EL (cell line): Measurements from ENCODE around the gene CDON.

Experiments
- DNase-seq: peaks from one replicate; pipeline ENCODE4 v3.0.0-alpha.2; 2016

Gene CDON

DNA sequence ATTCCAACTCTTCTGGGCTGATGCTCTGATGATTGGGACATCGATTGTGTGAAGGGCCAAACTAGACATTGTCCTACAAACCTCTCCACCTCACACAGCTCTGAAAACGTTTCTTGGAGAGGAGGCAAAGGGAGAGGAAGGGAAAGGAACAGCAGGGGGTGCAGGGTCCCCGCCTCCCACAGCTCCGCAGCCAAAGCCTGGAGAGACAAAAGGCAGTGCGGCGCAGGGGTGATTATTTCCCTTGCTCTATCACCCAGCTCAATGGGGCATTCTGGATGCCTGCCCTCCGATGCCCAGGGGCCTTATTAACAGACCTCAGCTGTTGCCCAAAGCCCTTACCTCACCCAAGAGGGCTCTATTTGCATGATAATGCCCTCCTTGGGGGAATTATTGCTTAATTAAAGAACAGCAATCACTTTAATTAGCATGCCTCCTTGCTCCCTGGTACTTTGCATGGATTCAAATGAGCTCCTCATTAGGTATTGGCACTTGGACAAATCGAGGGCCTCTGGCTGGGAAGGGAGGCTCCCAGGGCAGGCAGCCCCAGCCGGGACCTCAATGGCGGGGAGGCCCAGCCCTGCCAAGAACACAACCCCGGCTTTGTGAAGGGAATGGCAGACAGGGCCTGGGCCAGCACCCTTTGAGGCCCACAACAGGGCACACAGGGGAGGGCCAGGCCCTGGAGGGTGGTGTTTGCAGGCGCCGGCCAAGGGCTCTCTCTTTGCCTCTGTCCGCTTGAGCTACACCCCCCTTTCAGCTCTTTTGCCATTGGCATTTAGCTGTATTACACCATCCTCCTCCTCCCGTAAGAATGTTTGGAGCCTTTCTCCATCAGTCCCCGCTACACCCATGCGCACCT, 19.8 kb upstream of the CDON start:
- DNase-seq = no peak

DNA sequence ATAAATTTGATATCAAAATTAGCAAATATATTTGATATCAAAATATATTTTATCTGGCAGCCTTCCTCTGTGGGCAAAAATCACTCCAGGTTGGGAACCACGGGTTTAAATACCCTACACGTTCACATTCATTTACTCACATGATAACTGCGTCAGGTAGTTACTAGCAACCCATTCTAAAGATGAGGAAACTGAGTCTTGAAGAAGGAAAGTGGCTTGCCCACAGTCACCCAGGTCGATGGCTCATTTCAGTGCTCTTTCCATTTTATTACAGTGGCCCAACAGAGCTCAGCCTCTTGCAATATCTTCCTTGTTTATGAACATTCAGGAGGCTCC, 19.2 kb upstream of the CDON start:
- no peak for DNase-seq

DNA sequence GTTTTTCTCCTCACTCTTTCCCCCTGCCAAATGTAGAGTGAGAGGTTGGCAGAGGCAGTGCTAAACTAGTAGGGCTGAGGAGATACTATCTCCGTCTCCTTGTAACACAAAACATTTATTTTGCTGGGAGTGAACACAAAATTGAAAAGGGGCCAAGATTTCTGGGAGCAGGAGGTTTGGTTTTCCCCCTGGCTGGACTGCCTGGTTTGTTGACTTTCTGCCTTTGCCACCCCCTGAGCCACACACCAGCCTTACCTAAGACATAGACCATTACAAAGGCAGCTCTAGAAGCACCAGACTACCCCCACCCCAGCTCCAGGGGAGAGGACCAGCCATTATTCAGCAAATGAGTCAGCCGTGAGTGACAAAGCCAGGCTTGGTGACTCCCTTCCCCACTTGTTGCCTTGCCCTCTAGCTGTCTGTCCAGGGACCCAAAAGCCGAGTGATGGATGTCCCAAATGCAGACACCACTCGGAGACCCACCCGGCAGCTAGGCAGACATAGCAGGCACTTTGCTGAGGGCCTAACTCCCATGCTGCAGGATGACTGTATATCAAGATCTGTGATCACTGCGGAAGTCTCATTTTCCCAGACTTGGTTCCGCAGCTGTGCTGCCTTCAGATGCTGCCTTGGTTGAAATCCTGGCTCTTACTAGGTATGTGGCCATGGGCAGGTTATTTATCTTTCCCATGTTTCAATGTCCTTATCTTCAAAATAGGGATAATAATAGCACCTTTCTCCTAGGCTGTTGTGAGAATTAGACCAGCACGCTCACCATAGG, 17.7 kb upstream of the CDON start:
- no peak for DNase-seq

DNA sequence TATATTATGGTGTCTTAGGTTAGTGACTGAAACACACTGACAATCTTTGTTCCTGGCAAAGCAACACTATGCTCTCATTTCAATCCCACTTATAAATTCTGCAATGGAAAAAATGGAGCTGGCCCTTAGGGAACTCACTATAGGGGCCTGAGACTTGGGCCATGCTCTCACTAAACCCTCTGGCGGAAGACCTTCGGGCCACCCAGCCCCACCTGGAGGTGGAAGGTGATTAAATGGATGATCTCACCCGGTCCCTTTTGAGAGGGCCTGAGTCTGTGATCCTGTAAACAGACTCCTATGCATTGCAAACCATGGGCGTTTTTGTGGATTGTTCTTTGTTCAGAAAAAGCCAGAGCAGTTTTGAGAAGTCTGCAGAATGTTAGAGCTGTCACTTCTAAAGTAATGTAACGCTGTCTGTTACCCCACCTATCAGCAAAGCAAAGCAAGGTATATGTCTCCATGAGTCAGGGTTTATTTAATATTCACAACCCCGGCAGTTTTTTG, 17.0 kb upstream of the CDON start:
- no peak for DNase-seq

DNA sequence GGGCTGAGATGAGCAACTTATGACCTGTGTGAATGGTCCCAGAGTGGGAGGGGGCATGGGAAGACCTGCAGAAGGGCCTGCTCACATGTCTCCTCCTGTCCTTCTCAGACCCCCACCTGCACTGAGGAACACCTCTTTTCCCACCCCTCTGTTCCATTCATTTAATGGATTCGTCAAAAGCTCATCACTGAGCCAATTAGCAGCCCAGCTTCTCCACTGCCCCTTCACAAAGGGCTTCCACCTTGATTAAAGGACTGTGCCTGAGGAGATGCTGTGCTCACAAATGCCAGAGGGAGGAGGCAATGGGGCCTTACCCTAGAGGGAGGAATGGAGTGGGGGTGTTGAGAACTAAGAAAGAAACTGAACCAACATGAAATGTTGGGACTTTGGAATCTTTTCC, 14.0 kb upstream of the CDON start:
- DNase-seq = no peak

DNA sequence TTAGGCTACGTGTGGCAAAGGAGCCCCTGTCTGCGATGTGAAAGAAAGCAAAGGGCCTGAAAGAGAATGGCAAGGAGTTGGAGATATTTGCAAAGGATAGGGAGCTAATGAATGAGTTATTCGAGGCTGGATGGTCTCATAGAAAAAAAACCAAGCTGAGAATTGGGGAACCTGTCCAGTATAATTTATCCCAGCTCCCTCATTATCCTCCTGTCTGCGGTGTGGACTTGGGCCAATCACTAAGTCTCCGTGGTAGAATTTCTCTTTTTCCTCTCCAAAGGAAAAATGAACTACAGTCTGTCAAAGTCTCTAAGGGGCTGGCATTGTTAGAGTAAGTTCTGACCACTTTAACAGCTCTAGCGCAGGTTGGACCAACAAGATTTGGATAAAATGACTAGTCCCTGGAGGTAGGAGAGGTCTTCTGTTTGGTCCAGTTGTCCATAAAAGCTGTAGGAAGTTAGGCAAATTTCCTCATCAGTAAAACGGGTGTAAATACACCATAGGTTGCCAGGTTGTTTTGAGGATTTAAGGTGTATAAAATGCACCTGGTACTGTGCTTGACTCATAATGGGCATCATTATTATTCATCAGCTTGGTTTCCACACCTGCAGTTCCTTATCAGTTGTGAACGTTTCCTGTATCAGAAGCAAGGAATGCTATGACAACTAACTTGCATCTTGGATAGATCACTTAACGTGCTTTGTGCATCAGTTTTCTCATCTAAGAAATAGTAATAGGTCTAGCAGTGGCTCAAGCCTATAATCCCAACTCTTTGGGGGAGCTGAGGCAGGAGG, 10.3 kb upstream of the CDON start:
- no peak for DNase-seq

DNA sequence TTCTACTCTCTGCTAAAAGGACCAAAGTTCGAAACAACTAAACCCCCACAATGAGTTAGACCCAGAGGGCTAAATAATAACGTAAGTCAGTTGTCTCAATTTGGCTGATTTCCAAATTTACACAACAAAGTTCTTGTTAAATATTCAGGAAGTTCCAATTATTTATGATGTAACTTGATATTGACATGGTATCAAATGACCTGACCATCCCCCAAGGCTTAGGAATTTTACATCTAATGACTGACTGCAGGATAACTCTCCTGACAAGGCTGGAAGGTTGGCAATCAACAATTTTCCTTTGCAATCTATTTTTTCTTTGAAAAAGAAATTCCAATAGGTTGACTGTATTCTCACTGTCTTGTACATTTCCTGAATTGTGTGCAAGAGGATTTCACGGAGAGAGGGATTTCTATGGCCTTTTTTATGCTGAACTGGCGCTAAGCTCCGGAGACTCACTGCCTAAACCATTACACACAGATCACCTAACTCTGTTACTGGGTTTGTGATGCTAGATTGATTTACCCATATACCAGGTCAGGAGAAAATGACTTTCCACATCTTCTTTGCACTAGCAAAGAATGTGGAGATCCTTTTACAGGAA, 9.6 kb upstream of the CDON start:
- DNase-seq = no peak

DNA sequence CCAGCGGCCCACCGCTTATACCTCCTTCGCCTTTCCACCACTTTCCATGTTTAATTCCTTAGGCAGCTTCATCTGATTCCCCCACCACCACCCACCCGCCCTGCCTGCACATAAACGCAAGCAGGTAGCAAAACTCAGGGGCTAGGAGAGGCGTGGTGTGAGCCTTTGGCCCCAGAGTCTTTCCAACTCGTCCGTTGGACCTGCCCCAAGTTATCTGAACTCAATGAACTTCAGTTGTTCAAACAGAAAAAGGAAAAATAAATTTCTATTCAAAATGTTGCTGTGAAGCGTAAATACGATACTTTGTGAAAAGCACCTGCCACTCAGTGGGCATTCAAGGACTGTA, 814 bp upstream of the CDON start:
- no peak for DNase-seq

DNA sequence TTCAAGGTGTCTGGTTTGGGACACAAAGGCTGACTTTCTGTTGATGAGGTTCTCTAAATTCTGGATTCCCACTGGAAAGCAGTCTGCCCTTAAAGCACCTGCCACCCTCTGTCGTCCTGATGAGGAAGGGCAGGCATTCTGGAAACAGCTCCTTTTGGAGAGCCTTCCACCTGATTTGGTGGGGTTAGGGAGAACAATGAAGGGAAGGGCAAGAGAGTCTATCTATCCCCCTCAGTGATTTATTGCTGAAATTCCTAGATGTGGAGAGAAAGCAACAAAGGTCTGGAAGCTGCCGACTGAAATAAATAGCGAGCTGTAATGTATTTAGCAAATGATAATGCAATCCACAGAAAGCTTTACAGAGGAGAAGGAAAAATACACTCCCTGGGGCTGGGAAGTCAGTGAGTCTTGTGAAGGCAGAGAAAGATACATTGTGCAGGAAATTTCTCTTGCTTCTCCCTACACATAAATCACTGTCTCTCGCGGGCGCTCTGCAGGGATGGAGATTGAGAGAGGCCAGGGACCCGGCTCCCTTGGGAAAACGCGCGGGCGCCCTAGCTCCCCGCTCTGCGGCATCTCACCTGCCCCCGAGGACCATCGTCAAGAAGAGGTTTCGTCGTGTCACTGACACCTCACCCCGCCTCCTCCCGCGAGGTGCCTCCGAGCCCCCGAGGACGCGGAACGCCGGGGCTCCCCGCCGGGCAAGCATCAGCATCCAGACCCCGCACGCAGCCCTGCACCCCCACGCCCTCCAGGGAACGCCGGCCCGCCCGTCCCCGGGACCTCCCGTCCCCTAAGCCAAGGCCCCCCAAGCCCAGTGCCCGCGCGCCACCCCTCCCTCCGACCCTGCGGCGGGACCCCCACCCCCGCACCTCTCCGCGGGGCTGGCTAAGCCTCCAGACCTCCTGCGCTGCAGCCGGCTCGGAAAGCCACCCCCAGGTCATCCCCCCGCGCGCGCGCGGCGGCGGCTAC, 673 bp downstream of the CDON start:
- DNase-seq = peak; percentile 6

DNA sequence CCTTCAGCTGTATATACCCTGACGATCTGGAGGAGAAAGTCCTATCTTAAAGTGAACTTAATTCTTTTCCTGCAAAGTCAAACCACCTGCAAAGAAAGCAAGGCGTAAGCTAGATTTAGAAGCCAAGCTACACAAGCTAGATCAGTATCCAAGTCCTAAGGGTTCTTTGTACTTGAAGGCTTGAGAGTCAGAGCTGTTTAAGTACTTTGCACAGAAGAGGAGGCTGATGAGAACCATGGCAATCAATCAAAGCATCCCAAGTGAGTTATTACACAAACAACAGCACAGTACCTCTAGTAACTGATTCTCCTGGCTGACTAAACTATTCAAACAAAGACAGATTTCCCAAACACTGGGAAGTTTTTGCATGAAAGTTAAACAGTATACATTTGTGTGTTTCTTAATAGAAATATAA, 1.9 kb downstream of the CDON start:
- DNase-seq = no peak

DNA sequence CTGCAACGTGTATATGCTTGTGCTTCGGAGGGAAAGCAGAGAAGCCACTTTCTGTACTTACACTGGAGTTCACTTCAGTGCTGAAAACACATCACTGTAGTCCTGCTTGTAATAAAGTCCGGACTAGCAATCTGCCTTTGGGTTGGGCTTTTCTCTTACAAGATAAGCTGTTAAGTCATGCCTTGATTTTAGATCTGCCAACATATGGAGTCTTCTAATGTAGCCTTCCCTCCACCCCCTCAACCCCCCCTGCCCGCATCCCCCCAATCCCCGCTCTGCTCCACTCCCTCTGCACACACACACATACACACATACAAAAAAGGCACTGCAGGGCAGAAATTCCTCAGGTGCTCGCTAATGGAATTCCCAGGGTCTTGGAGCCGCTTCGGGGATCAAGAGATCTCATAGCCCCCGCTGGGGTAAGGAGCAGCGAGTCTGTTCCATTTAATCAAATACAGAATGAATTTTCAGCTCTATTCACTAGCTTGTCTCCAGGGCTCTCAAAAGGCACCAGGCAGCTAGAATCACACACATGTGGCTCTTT, 3.4 kb downstream of the CDON start:
- DNase-seq = no peak

DNA sequence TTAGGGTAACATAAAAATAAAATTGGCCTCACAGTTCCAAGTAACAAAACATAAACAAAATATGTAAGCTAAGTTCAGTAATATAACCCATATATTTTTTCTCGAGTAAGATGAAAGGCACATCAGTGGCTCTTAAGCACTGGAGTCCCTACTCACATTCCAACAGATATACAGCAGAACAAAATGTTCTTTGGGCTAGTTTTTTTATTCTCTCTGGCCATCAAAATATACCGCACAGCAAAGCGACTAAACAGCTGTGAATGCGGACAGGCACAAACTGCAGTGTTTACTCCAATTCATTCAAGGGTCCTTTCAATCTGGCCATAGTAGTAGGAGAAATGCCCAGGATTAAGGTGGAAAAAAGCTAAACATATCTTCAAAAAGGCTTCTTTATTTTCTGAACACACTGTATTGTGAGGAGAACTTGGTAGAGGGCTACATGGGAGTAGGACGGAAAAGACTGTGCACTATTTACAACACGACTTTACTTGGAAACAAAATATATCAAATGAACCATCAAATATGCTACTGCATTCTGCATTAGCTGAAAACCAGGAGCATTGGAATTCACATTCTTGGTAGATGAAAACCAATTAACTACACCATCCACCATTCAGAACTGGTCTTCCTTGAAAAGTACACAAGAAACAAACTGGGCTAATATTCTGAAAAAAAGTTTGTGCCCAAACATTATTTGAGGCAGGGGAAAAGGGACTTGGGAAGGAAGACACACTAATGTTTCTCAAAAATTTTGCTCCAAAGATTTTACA, 4.4 kb downstream of the CDON start:
- no peak for DNase-seq

DNA sequence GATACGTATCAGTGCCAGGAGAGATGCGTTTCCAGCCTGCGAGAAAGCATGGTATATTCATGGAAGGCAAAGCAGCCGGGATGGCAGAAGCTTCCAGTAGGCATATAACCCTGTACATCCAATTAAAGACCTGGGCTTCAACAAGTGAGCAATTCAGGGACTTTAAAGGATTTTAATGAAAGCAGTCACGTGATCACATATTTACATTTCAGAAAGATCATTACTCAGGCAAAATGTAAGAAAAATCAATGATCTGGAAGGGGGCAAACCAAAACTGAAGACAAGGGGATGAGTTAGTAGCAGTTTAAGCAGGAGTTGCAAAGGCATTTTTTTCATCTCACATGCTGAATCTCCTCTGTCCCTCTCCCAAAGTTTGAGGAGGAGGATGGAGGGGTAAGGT, 7.8 kb downstream of the CDON start:
- no peak for DNase-seq

DNA sequence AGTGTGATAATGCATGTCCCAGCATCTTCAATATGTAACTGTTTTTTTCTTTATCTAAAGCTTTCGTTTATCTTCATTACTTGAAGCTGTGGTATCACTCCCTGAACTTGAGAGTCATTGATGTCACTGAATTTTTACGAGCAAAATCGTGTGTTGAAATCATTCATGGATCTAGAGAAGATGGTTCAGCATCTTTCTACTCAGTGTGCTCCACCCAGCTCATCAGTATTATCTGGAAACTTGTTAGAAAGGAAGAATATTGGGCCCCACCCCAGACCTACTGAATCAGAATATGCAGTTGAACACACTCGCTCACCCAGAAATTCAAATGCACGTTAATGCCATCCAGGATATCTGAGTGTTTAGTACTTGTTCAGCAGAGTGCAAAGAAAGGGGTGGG, 8.3 kb downstream of the CDON start:
- no peak for DNase-seq

DNA sequence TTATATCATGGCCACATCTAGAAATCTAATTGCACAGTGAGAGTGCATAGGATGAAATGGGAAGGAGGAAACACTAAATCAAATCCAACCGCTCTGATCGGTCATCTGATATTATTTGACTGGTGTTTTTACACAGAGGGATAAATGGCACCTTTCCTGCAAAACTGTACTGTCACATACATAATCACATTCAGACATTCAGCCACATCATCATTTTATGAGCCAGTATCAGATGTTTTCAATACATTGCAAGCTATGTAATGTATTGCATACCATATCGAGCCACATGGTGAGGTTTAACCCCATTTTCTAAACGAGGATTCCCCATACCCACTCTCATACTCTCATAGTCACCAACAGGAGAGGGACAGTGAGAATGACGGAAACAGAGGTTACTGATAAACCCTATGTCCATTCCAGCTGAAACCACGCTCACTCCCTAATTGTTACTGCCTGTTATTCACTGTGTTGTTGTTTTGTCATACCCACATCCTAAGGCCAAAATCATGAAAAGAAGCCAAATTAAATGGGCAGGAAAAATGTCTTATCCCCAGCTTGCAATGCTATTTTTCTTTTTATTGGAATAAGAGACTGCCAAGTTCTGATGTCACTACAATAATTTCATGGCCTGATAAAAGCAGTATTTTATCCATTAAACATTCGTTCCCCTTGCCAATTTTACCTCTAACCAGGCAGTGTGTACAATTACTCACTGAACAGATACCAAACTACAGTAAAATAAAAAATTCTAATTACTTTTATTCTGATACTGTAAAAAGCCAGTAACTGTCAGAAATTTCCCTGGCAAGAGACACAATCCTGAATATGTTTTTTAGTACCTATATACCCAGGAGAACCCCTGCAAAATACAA, 9.0 kb downstream of the CDON start:
- no peak for DNase-seq

DNA sequence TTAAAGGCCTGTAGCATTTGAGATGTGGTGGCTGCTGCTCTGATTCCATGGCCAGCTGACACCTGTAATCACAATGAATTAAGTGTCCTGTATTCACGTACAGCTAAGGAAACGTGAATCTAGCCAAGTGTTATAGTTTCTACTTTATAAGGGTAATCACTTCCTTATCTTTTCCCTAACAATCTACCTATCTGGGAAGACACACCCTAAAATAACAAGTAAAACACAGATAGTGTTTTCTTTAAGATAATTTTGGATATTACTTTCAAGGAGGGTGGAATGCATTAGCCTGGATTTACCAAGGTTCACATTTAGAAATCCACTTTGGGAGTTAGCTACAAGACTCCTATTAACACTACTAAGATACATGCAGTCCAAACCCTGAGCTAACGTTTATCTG, 11.5 kb downstream of the CDON start:
- no peak for DNase-seq

DNA sequence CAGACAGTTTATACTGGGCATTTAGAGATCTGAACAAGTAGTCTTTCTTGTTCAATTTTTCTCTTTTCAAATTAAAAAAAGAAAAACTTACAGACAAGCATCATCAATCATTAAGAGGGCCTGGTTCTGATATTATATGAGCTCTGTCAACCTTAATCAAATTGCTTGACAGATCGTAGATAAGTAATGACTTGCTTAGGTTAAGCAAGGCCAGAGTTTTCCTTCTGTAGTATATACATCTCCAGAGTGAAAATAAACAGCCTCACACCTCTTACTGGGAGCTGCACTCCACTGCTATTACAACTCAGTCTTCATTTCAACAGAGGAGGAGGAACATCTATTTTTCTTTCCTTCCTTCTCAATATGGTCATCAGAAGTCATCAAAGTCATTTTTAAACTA, 13.5 kb downstream of the CDON start:
- no peak for DNase-seq

DNA sequence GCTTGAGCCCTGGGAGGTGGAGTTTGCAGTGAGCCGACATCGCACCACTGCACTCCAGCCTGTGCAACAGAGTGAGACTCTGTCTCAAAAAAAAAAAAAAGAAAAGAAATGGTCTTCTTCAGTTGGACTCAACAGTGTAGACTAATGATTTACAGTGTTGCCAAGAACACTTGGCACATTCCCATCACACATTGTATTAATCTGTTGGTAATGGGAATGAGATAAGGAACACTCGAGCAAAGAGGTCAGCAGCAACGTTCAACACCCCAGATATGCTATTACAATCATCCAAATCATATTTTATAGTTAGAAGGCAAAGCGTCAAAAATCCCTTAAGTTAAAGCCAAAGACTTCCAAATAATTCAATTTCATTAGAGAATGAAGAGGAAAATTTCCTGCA, 14.5 kb downstream of the CDON start:
- no peak for DNase-seq

DNA sequence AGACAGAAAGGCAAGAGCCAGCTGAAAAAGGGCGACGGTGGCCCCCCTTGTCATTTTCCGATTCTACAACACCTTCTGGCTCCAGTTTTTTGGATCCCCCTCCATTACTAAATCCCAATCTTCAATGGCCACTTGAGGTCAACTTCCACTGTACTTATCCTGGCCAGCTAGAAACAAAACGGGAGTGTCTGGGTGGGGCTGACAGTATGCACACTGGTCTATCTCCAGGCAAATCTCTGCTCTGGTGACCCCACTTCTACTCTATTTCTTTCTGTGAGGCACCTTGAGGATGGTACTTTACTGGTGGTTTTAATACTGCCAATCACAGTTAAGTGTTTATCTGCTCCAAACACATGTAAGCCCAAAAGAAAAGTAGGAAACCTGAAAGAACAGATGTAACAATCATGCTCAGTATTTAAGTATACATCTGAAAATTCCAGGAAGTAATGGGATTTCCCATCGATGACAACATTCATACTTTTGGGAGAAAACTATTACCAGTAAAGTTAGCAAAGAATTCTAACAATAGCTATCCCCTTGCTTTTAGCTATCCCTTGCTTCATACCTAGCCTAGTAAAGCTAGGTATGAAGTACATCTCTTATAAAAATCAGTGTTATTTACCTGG, 16.0 kb downstream of the CDON start:
- no peak for DNase-seq
